HepG2 (cell line): ENCODE measurements around the gene SLC25A1. TPM values are rescaled to one million over a fixed set of nuclear protein-coding genes. Genes with fewer than 3 reads are reported as not detected.
"Not testable (repeated sequence)": the region's sequence is repeated elsewhere in the genome, so short reads cannot be mapped to it uniquely, and the experiment has no call there.

Experiments used
- ATAC-seq: fragments of 200-7000 bp; cut with Tn5 transposase; 3 replicates; pipeline ENCODE4 v1.9.1; 2020; ENCODE audit warnings: mild to moderate bottlenecking, moderate library complexity
- BruUV-seq: library from RNA; stranded (reverse); fragments of 400-500 nt; replicated peaks from 2 replicates; lab custom pipeline; 2021; lab: Mats Ljungman, UMichigan
- CTCF ChIA-PET: fragments of 300-600 bp; formaldehyde crosslinking; extraction: SDS; loops from one replicate; lab custom pipeline; 2021; ENCODE audit warnings: low total read pairs, inconsistent platforms, low intra/inter-chr PET ratio; lab: Yijun Ruan, JAX
- POLR2A ChIA-PET: fragments of 350-600 bp; sonication (Branson Sonifier 250); formaldehyde crosslinking; loops from one replicate; lab custom pipeline; 2020; ENCODE audit warnings: antibody characterized with exemption, inconsistent platforms; lab: Yijun Ruan, JAX
- DNase-seq: peaks from one replicate; pipeline ENCODE4 v3.0.0-alpha.2; 2015; ENCODE audit warnings: low spot score
- FAIRE-seq: peaks from 3 replicates; lab custom pipeline; 2011; peaks lifted over from hg19 to GRCh38; lab: Jason Lieb, UNC
- H2AFZ ChIP-seq: one replicate; pipeline ENCODE4 v1.6.1; 2011; ENCODE audit warnings: low read length, inconsistent platforms
- H3K27ac ChIP-seq: fragments of 300-600 bp; 3 replicates; pipeline ENCODE4 v1.8.0; 2011; ENCODE audit warnings: mixed run types, mild to moderate bottlenecking, mixed read lengths, low read length, inconsistent platforms; ENCODE audit not compliant: insufficient read depth; ENCODE audit errors: extremely low read length
- H3K27me3 ChIP-seq, 2 experiments: fragments of 200-600 bp in 1 of 2; 2 replicates in 1 of 2; 3 replicates in 1 of 2; pipeline versions ENCODE4 v1.6.0 to v1.8.0; 2011; ENCODE audit warnings: low read length in 2 of 2, mild to moderate bottlenecking in 2 of 2, moderate library complexity in 2 of 2, inconsistent platforms in 1 of 2; ENCODE audit not compliant: insufficient read depth in 2 of 2, control insufficient read depth in 1 of 2
- H3K36me3 ChIP-seq, 2 experiments: fragments of 200-600 bp in 1 of 2; replicated peaks in 1 of 2; 2 replicates in 1 of 2; 3 replicates in 1 of 2; pipeline versions ENCODE4 v1.5.1 to v1.8.0; 2011; ENCODE audit warnings: low read length in 2 of 2, inconsistent platforms in 1 of 2; ENCODE audit not compliant: insufficient read depth in 2 of 2, control insufficient read depth in 1 of 2
- H3K4me1 ChIP-seq: 2 replicates; pipeline ENCODE4 v1.5.1; 2012; ENCODE audit warnings: low read length, inconsistent platforms; ENCODE audit not compliant: insufficient read depth
- H3K4me2 ChIP-seq: 2 replicates; pipeline ENCODE4 v1.6.0; 2011; ENCODE audit warnings: low read depth, low read length, inconsistent platforms
- H3K4me3 ChIP-seq, 3 experiments: fragments of 200-600 bp in 1 of 3; sonication (generic), shearing (Covaris generic) in 1 of 3; replicated peaks in 1 of 3; 2 replicates each; pipeline ENCODE4 v1.5.1; 2011 to 2016; ENCODE audit warnings: low read length in 3 of 3, inconsistent platforms in 2 of 3, low read depth in 2 of 3, mild to moderate bottlenecking in 2 of 3, control low read depth in 1 of 3, mixed read lengths in 1 of 3; ENCODE audit not compliant: insufficient read depth in 1 of 3
- H3K79me2 ChIP-seq: one replicate; pipeline ENCODE4 v1.6.1; 2011; ENCODE audit warnings: low read length, inconsistent platforms; ENCODE audit not compliant: insufficient read depth
- H3K9ac ChIP-seq: 2 replicates; pipeline ENCODE4 v1.6.0; 2011; ENCODE audit warnings: mild to moderate bottlenecking, low read depth, low read length, inconsistent platforms; ENCODE audit not compliant: insufficient read depth
- H3K9me3 ChIP-seq: 2 replicates; pipeline ENCODE4 v1.5.1; 2012; ENCODE audit warnings: mild to moderate bottlenecking, low read length
- H4K20me1 ChIP-seq: 2 replicates; pipeline ENCODE4 v1.6.0; 2011; ENCODE audit warnings: inconsistent platforms, mild to moderate bottlenecking, low read length, moderate library complexity; ENCODE audit not compliant: insufficient read depth
- ELK4 ChIP-seq: sonication (generic); formaldehyde crosslinking; IDR thresholded peaks from 2 replicates; pipeline ENCODE4 v1.9.0; 2021; ENCODE audit warnings: missing genetic modification reagents, borderline replicate concordance
- WGBS: methylation state at CpG from one replicate; pipeline ENCODE4 v1.1.6; 2017; ENCODE audit warnings: low lambda C conversion rate; 5-methylcytosine and 5-hydroxymethylcytosine counted together
- in situ Hi-C: cut with HindIII; loops from 2 replicates; pipeline ENCODE4 v1.10.0; 2017; ENCODE audit warnings: low pct_unique_long_range_greater_than_20kb; ENCODE audit not compliant: extremely low pct_ligation_motif_present
- intact Hi-C: fragments of 100-400 bp; cut with micrococcal nuclease; formaldehyde crosslinking; loops from one replicate; pipeline ENCODE4 v1.10.0; 2022; ENCODE audit not compliant: unreplicated experiment
- polyA plus RNA-seq, 8 experiments: library from polyadenylated mRNA; depleted of rRNA in 3 of 8; stranded (reverse) in 7 of 8; unstranded in 1 of 8; fragments of >200 nt; fragmentation: Illumina TruSeq in 4 of 8; extraction: Trizol in 4 of 8; gene quantifications; 2 replicates each; pipeline versions ENCODE4 v1.2.1 to v1.2.3, GENCODE V29; 2011 to 2016; ENCODE audit warnings: low read depth in 4 of 8, missing spikeins in 1 of 8, mixed read lengths in 1 of 8; ENCODE audit not compliant: insufficient read depth in 1 of 8
- total RNA-seq, 5 experiments: library from RNA; depleted of rRNA; stranded (reverse); fragments of >200 nt; fragmentation: Illumina TruSeq; extraction: Trizol; gene quantifications; 2 replicates each; pipeline ENCODE4 v1.2.3, GENCODE V29; 2016; ENCODE audit warnings: low read depth in 1 of 5

Gene SLC25A1
- total and polyA plus RNA-seq, 2 of the 13 experiments (the other 11 are each of a cell fraction or from before 2014, with no cell fraction given), result 49.4 to 161 TPM

GRCh38 chr22:19156109-19156508 lies 22.4 kb downstream of the SLC25A1 start:
- FAIRE-seq, H3K4me3 ChIP-seq, H3K4me1 ChIP-seq, ATAC-seq, H3K4me2 ChIP-seq, H4K20me1 ChIP-seq, H3K9me3 ChIP-seq, BruUV-seq, H3K9ac ChIP-seq, in situ Hi-C loops, H3K36me3 ChIP-seq, DNase-seq, H2AFZ ChIP-seq, CTCF ChIA-PET, H3K27ac ChIP-seq, intact Hi-C loops, POLR2A ChIA-PET, H3K79me2 ChIP-seq: not testable (repeated sequence)
- peaks cover 0 to 18% of the 10 kb centered on the region in 2 experiments; a peak in 2 of 5 replicates for H3K27me3 ChIP-seq
- 24% methylated on average over 8 of the region's 9 CpGs for WGBS

- ATAC-seq (no peak), FAIRE-seq (no peak), DNase-seq (no peak)
- no peak overlapping the region for H2AFZ ChIP-seq
- peaks cover 5 to 39% of the 10 kb centered on the region in 2 experiments; a peak in 4 of 5 replicates for H3K27me3 ChIP-seq
- H3K9me3 ChIP-seq, result no peaks in the 10 kb centered on the region
- CTCF ChIA-PET, result no interaction called here
- no peaks in the 10 kb centered on the region for H4K20me1 ChIP-seq
- H3K4me3 ChIP-seq, result no peak overlapping the region
- H3K27ac ChIP-seq, result no peak overlapping the region
- in situ Hi-C loops, result no loop called here
- no peak overlapping the region for H3K9ac ChIP-seq
- no peak overlapping the region for H3K4me2 ChIP-seq
- no TSS peak for BruUV-seq
- POLR2A ChIA-PET, result interaction anchor here (1.5 kb wide), 1 partner anchor 9 kb away, joined by 3 read pairs; the partner anchor contains the start of gene ESS2
- TF ChIP-seq ELK4, result no peak
- H3K4me1 ChIP-seq, result no peaks in the 10 kb centered on the region
- no peaks in the 10 kb centered on the region for H3K79me2 ChIP-seq
- 3% methylated on average over 5 of the region's 11 CpGs for WGBS
- H3K36me3 ChIP-seq, result no peaks in the 10 kb centered on the region
- intact Hi-C loops, result no loop called here
Observed at GRCh38 chr22:19152942-19153883, 25.3 kb downstream of the SLC25A1 start.
